Activated CD8-positive, alpha-beta T cell treated with anti-CD3 and anti-CD28 coated beads for 36 hours (primary cell): ENCODE results near the gene LTO1. TPM values are rescaled to one million over a fixed set of nuclear protein-coding genes. Genes with fewer than 3 reads are reported as not detected.
"Not testable (repeated sequence)": the region's sequence is repeated elsewhere in the genome, so short reads cannot be mapped to it uniquely, and the experiment has no call there.

Source experiments
- ATAC-seq: fragments of 200-7000 bp; cut with Tn5 transposase; one replicate; pipeline ENCODE4 v1.10.0; 2021; ENCODE audit warnings: mild to moderate bottlenecking, moderate library complexity
- CTCF ChIA-PET: fragments of 350-600 bp; sonication (Branson Sonifier 250); formaldehyde crosslinking; loops from one replicate; lab custom pipeline; 2021; ENCODE audit warnings: antibody characterized with exemption; lab: Charles Lee
- POLR2A ChIA-PET: fragments of 350-600 bp; sonication (Branson Sonifier 250); formaldehyde crosslinking; loops from one replicate; lab custom pipeline; 2021; ENCODE audit warnings: antibody characterized with exemption; lab: Charles Lee
- DNase-seq: peaks from one replicate; pipeline ENCODE4 v3.0.0-alpha.2; 2020
- H3K27ac Mint-ChIP-seq: one replicate; pipeline ENCODE4 v1.8.0; 2021; ENCODE audit warnings: mild to moderate bottlenecking, mixed read lengths
- H3K27me3 Mint-ChIP-seq: one replicate; pipeline ENCODE4 v1.8.0; 2021; ENCODE audit warnings: mixed read lengths
- H3K36me3 Mint-ChIP-seq: one replicate; pipeline ENCODE4 v1.8.0; 2021; ENCODE audit warnings: low read depth, mixed read lengths
- H3K4me1 Mint-ChIP-seq: one replicate; pipeline ENCODE4 v1.8.0; 2021; ENCODE audit warnings: low read depth, mixed read lengths
- H3K4me3 Mint-ChIP-seq: one replicate; pipeline ENCODE4 v1.8.0; 2021; ENCODE audit warnings: mild to moderate bottlenecking, moderate library complexity, mixed read lengths
- H3K9me3 Mint-ChIP-seq: one replicate; pipeline ENCODE4 v1.8.0; 2021; ENCODE audit warnings: mixed read lengths
- CTCF ChIP-seq: fragments of 200-600 bp; IDR thresholded peaks from one replicate; pipeline ENCODE4 v1.8.0; 2022; ENCODE audit warnings: antibody characterized with exemption, mild to moderate bottlenecking
- intact Hi-C: fragments of 100-400 bp; cut with micrococcal nuclease; formaldehyde crosslinking; loops from one replicate; pipeline ENCODE4 v1.10.0; 2022
- total RNA-seq, 2 experiments: library from RNA; stranded (reverse); gene quantifications; one replicate each; pipeline ENCODE4 v1.2.3, GENCODE V29; 2021

Gene LTO1
- total RNA-seq, 2 experiments from 2014 or later = 14.9 to 15.9 TPM

- Mint-ChIP-seq H3K4me3 (no peak overlapping the region), H3K27ac (peak overlapping the region; percentile 4), H3K36me3 (no peaks in the 10 kb centered on the region), H3K4me1 (peaks cover 7% of the 10 kb centered on the region), H3K9me3 (no peaks in the 10 kb centered on the region), H3K27me3 (peaks cover 36% of the 10 kb centered on the region)
- DNase-seq (no peak), ATAC-seq (no peak)
- POLR2A ChIA-PET = no interaction called here
- CTCF ChIA-PET = interaction anchor here (1.2 kb wide), 2 partner anchors 13 to 105 kb away, joined by 3 to 4 read pairs; no protein-coding TSS in a partner anchor
- intact Hi-C loops = no loop called here
- TF ChIP-seq CTCF = no peak
These were observed 17.3 kb upstream of the LTO1 start for GRCh38 chr11:69692422-69692821.

- peaks cover 32% of the 10 kb centered on the region for H3K27me3 Mint-ChIP-seq
- H3K27ac Mint-ChIP-seq = peak overlapping the region; percentile 21
- no peaks in the 10 kb centered on the region for H3K9me3 Mint-ChIP-seq
- H3K4me1 Mint-ChIP-seq = peaks cover 7% of the 10 kb centered on the region
- POLR2A ChIA-PET = no interaction called here
- H3K36me3 Mint-ChIP-seq = no peaks in the 10 kb centered on the region
- no peak for ATAC-seq
- DNase-seq = peak; percentile 58
- intact Hi-C loops = no loop called here
- TF ChIP-seq CTCF = no peak
- no peak overlapping the region for H3K4me3 Mint-ChIP-seq
- CTCF ChIA-PET = no interaction called here
These were observed 16.3 kb upstream of the LTO1 start for GRCh38 chr11:69691463-69691862.

GRCh38 chr11:69689484-69690319, 14.5 kb upstream of the LTO1 start:
- DNase-seq (no peak), ATAC-seq (no peak)
- no peak for TF ChIP-seq CTCF
- intact Hi-C loops = loop anchor here (10.0 kb wide), 1 partner anchor 505 kb away; no protein-coding TSS in a partner anchor
- POLR2A ChIA-PET = no interaction called here
- Mint-ChIP-seq H3K4me1 (peaks cover 10% of the 10 kb centered on the region), H3K36me3 (no peaks in the 10 kb centered on the region), H3K4me3 (no peak overlapping the region), H3K9me3 (no peaks in the 10 kb centered on the region), H3K27me3 (peaks cover 35% of the 10 kb centered on the region), H3K27ac (no peak overlapping the region)
- CTCF ChIA-PET = no interaction called here

GRCh38 chr11:69687969-69688771, 13.0 kb upstream of the LTO1 start:
- H3K9me3 Mint-ChIP-seq, H3K4me3 Mint-ChIP-seq, H3K36me3 Mint-ChIP-seq, POLR2A ChIA-PET, CTCF ChIA-PET, H3K27ac Mint-ChIP-seq, ATAC-seq: not testable (repeated sequence)
- Mint-ChIP-seq H3K27me3 (peaks cover 31% of the 10 kb centered on the region), H3K4me1 (peaks cover 10% of the 10 kb centered on the region)
- peak; percentile 60 for DNase-seq
- intact Hi-C loops = loop anchor here (10.0 kb wide), 1 partner anchor 507 kb away; no protein-coding TSS in a partner anchor

GRCh38 chr11:69686856-69687255, 11.7 kb upstream of the LTO1 start:
- no peaks in the 10 kb centered on the region for H3K36me3 Mint-ChIP-seq
- H3K4me1 Mint-ChIP-seq = peaks cover 10% of the 10 kb centered on the region
- TF ChIP-seq CTCF = no peak
- peaks cover 27% of the 10 kb centered on the region for H3K27me3 Mint-ChIP-seq
- DNase-seq (no peak), ATAC-seq (no peak)
- CTCF ChIA-PET = interaction anchor here (0.7 to 1.2 kb wide), 5 partner anchors 12 to 202 kb away, joined by 3 to 4 read pairs (median 3); partner anchors contain the start of gene LTO1
- no peak overlapping the region for H3K4me3 Mint-ChIP-seq
- intact Hi-C loops = loop anchor here (10.0 kb wide), 1 partner anchor 508 kb away; no protein-coding TSS in a partner anchor
- POLR2A ChIA-PET = no interaction called here
- no peaks in the 10 kb centered on the region for H3K9me3 Mint-ChIP-seq
- H3K27ac Mint-ChIP-seq = no peak overlapping the region
